ENCODE measurements around the gene EPHA5. TPM values are rescaled to one million over a fixed set of nuclear protein-coding genes. Genes with fewer than 3 reads are reported as not detected.

The EPHA5 gene
- total and polyA plus RNA-seq, 4 donors: 0.10 to 0.39 TPM; not detected in 2

DNA sequence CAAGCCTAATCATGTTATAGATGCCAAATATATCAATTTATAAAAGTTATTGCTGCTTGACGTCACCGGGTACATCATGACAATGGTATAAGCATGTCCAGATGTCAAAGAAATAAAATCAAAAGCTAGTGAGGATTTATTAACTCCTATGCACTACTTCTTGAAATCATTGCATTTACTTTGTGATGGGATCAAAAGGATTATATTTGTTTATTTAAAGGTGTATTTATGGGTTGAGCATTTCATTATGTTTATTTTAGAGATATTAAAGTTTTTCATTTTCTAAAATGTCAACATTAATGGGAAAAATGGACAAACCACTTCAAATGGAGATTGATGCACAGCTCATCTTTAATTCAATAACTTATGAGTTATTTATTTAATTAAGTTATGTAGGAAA lies 277.8 kb downstream of the EPHA5 start:
- Histone ChIP-seq H3K9me3 (ENCODE audit: control insufficient read depth, low read length) (peaks cover 2% of the 10 kb centered on the region), H3K36me3 (ENCODE audit: control insufficient read depth in 1 of 2, insufficient read depth in 2 of 2, low read length in 1 of 2) (no peaks in the 10 kb centered on the region), H3K4me1 (ENCODE audit: control insufficient read depth in 1 of 2, insufficient read depth in 2 of 2, low read length in 2 of 2) (no peaks in the 10 kb centered on the region), H3K4me3 (ENCODE audit: low read length in 2 of 2) (no peak overlapping the region), H3K27me3 (ENCODE audit: control insufficient read depth in 1 of 2, insufficient read depth in 2 of 2, low read length in 1 of 2) (no peaks in the 10 kb centered on the region), H3K27ac (ENCODE audit: low read depth in 1 of 2, low read length in 2 of 2) (no peak overlapping the region)
- intact Hi-C loops (cut with DNase I): no loop called here
- WGBS, 2 donors: 79 to 86% methylated on average over 2 of the region's 2 CpGs
- ATAC-seq (ENCODE audit: low FRiP score) (no peak), DNase-seq (no peak)

GRCh38 chr4:65391814-65392213 lies 278.5 kb downstream of the EPHA5 start:
- no peaks in the 10 kb centered on the region for H3K27me3 ChIP-seq (ENCODE audit: control insufficient read depth in 1 of 2, insufficient read depth in 2 of 2, low read length in 1 of 2)
- no peak overlapping the region for H3K27ac ChIP-seq (ENCODE audit: low read depth in 1 of 2, low read length in 2 of 2)
- no peak for DNase-seq
- no peaks in the 10 kb centered on the region for H3K36me3 ChIP-seq (ENCODE audit: control insufficient read depth in 1 of 2, insufficient read depth in 2 of 2, low read length in 1 of 2)
- H3K4me1 ChIP-seq (ENCODE audit: control insufficient read depth in 1 of 2, insufficient read depth in 2 of 2, low read length in 2 of 2): no peaks in the 10 kb centered on the region
- intact Hi-C loops (cut with DNase I): no loop called here
- 77 to 83% methylated on average over 2 of the region's 2 CpGs for WGBS, 2 donors
- H3K9me3 ChIP-seq (ENCODE audit: control insufficient read depth, low read length): no peaks in the 10 kb centered on the region
- ATAC-seq (ENCODE audit: low FRiP score): no peak
- no peak overlapping the region for H3K4me3 ChIP-seq (ENCODE audit: low read length in 2 of 2)

DNA sequence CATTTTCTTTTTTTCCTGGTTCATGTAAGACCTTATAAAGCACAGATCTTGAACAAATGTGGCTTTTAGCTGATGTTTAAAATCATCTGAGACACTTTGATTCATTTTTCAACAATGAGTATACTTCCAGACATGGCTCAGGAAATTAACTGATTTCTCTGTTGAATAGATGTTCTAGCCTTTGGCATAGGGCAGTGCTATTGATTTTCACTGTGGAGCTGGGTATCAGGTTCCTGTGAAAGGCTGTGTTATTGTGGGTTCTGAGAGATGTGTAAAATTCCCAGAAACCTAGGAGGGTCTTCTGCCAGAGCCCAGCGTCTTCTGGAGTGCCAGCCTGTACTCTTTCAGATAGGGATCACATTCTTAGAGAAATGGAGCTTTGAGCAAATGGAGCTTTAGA lies 278.9 kb downstream of the EPHA5 start:
- 58 to 65% methylated on average over 1 of the region's 1 CpG for WGBS, 2 donors
- H3K4me1 ChIP-seq (ENCODE audit: control insufficient read depth in 1 of 2, insufficient read depth in 2 of 2, low read length in 2 of 2): no peaks in the 10 kb centered on the region
- H3K36me3 ChIP-seq (ENCODE audit: control insufficient read depth in 1 of 2, insufficient read depth in 2 of 2, low read length in 1 of 2): no peaks in the 10 kb centered on the region
- ATAC-seq (ENCODE audit: low FRiP score) (no peak), DNase-seq (no peak)
- no peak overlapping the region for H3K27ac ChIP-seq (ENCODE audit: low read depth in 1 of 2, low read length in 2 of 2)
- no peak overlapping the region for H3K4me3 ChIP-seq (ENCODE audit: low read length in 2 of 2)
- intact Hi-C loops (cut with DNase I): no loop called here
- H3K27me3 ChIP-seq (ENCODE audit: control insufficient read depth in 1 of 2, insufficient read depth in 2 of 2, low read length in 1 of 2): no peaks in the 10 kb centered on the region
- no peaks in the 10 kb centered on the region for H3K9me3 ChIP-seq (ENCODE audit: control insufficient read depth, low read length)

DNA sequence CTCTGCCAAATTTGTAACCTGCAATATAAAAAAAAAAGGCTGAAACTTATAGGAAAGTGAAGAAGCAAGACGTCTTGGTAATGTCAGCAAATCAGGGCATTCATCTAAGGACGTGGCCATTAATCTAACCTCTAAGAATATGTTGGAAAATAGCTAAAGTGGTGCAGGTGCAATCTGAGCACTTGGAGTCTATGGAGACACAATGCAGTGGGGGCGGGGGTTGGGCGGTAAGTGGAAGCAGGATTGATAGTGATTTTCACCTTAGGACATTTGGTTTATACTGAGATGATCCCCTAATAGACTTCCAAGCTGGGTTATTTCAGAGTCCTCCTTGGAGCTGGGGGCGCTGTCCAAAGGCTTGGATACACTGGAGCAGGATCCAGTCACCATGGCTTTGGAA lies 283.4 kb downstream of the EPHA5 start:
- Histone ChIP-seq H3K9me3 (ENCODE audit: control insufficient read depth, low read length) (no peaks in the 10 kb centered on the region), H3K4me3 (ENCODE audit: low read length in 2 of 2) (no peak overlapping the region), H3K27ac (ENCODE audit: low read depth in 1 of 2, low read length in 2 of 2) (no peak overlapping the region), H3K36me3 (ENCODE audit: control insufficient read depth in 1 of 2, insufficient read depth in 2 of 2, low read length in 1 of 2) (no peaks in the 10 kb centered on the region), H3K27me3 (ENCODE audit: control insufficient read depth in 1 of 2, insufficient read depth in 2 of 2, low read length in 1 of 2) (no peaks in the 10 kb centered on the region), H3K4me1 (ENCODE audit: control insufficient read depth in 1 of 2, insufficient read depth in 2 of 2, low read length in 2 of 2) (no peaks in the 10 kb centered on the region)
- ATAC-seq (ENCODE audit: low FRiP score): no peak
- 80 to 86% methylated on average over 5 of the region's 5 CpGs for WGBS, 2 donors
- intact Hi-C loops (cut with DNase I): no loop called here
- DNase-seq: no peak

GRCh38 chr4:65383589-65384305 lies 286.5 kb downstream of the EPHA5 start:
- no peak for ATAC-seq (ENCODE audit: low FRiP score)
- Histone ChIP-seq H3K4me1 (ENCODE audit: control insufficient read depth in 1 of 2, insufficient read depth in 2 of 2, low read length in 2 of 2) (no peaks in the 10 kb centered on the region), H3K27ac (ENCODE audit: low read depth in 1 of 2, low read length in 2 of 2) (no peak overlapping the region), H3K9me3 (ENCODE audit: control insufficient read depth, low read length) (no peaks in the 10 kb centered on the region), H3K36me3 (ENCODE audit: control insufficient read depth in 1 of 2, insufficient read depth in 2 of 2, low read length in 1 of 2) (no peaks in the 10 kb centered on the region), H3K27me3 (ENCODE audit: control insufficient read depth in 1 of 2, insufficient read depth in 2 of 2, low read length in 1 of 2) (no peaks in the 10 kb centered on the region), H3K4me3 (ENCODE audit: low read length in 2 of 2) (no peak overlapping the region)
- 81 to 82% methylated on average over 6 of the region's 6 CpGs for WGBS, 2 donors
- intact Hi-C loops (cut with DNase I): no loop called here
- DNase-seq: no peak

- Histone ChIP-seq H3K36me3 (ENCODE audit: control insufficient read depth in 1 of 2, insufficient read depth in 2 of 2, low read length in 1 of 2) (no peaks in the 10 kb centered on the region), H3K27me3 (ENCODE audit: control insufficient read depth in 1 of 2, insufficient read depth in 2 of 2, low read length in 1 of 2) (no peaks in the 10 kb centered on the region), H3K27ac (ENCODE audit: low read depth in 1 of 2, low read length in 2 of 2) (no peak overlapping the region), H3K4me1 (ENCODE audit: control insufficient read depth in 1 of 2, insufficient read depth in 2 of 2, low read length in 2 of 2) (no peaks in the 10 kb centered on the region), H3K9me3 (ENCODE audit: control insufficient read depth, low read length) (no peaks in the 10 kb centered on the region), H3K4me3 (ENCODE audit: low read length in 2 of 2) (no peak overlapping the region)
- ATAC-seq (ENCODE audit: low FRiP score): no peak
- intact Hi-C loops (cut with DNase I): no loop called here
- no peak for DNase-seq
- 45 to 50% methylated on average over 1 of the region's 1 CpG for WGBS, 2 donors
These were observed 288.6 kb downstream of the EPHA5 start for GRCh38 chr4:65381648-65382047.

DNA sequence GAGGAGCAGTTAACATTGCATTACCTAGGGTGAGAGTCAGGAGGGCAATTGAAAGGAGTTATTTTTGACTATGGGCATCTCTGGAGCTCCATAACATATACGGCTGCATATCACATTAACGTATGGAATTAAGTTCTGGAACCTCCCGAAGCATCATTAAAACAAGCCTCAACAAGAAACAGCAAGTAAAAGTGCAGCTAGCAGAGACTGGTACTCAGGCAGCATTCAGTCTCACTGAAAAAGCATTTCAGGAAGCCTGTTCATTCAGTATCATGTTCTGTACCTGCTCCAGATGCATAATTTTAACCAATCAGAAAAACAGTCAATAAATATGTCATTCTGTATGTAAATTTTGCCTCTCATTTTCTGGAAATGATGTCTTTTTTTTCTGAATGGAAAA lies 299.6 kb downstream of the EPHA5 start:
- peaks cover 0 to 1% of the 10 kb centered on the region in 2 donors for H3K27me3 ChIP-seq (ENCODE audit: control insufficient read depth in 1 of 2, insufficient read depth in 2 of 2, low read length in 1 of 2)
- DNase-seq: no peak
- H3K36me3 ChIP-seq (ENCODE audit: control insufficient read depth in 1 of 2, insufficient read depth in 2 of 2, low read length in 1 of 2): no peaks in the 10 kb centered on the region
- no peak overlapping the region for H3K27ac ChIP-seq (ENCODE audit: low read depth in 1 of 2, low read length in 2 of 2)
- no peak overlapping the region for H3K4me3 ChIP-seq (ENCODE audit: low read length in 2 of 2)
- intact Hi-C loops (cut with DNase I): no loop called here
- ATAC-seq (ENCODE audit: low FRiP score): no peak
- H3K9me3 ChIP-seq (ENCODE audit: control insufficient read depth, low read length): no peaks in the 10 kb centered on the region
- H3K4me1 ChIP-seq (ENCODE audit: control insufficient read depth in 1 of 2, insufficient read depth in 2 of 2, low read length in 2 of 2): no peaks in the 10 kb centered on the region
- 77 to 83% methylated on average over 3 of the region's 3 CpGs for WGBS, 2 donors

DNA sequence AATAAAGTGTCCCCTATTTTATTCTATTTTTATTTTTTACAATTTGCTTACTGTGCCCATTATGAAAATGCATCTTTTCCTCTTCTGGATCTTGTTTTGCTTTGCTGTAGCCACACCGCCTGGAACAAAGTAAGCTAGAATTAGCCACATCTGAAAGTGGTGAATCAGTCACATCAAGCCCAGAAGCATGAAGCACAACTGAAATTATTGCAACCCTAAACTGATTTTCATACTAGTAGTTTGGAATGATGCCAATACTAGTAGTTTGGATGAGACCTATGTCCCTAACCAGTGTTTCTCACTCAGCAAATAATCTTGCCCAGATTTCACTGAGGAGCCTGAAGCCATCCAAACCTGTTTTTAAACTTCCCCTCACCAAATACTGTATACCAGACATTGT lies 303.0 kb downstream of the EPHA5 start:
- no peak for ATAC-seq (ENCODE audit: low FRiP score)
- H3K4me3 ChIP-seq (ENCODE audit: low read length in 2 of 2): no peak overlapping the region
- intact Hi-C loops (cut with DNase I): no loop called here

GRCh38 chr4:65358914-65359313 lies 311.4 kb downstream of the EPHA5 start:
- no peak for DNase-seq
- 85 to 87% methylated on average over 2 of the region's 2 CpGs for WGBS, 2 donors
- ATAC-seq (ENCODE audit: low FRiP score): no peak

More for the DNA sequence above, 303.0 kb downstream of the EPHA5 start:
- WGBS, 2 donors: 73 to 77% methylated on average over 1 of the region's 1 CpG
- no peaks in the 10 kb centered on the region for H3K9me3 ChIP-seq (ENCODE audit: control insufficient read depth, low read length)
- no peak overlapping the region for H3K27ac ChIP-seq (ENCODE audit: low read depth in 1 of 2, low read length in 2 of 2)
- no peaks in the 10 kb centered on the region for H3K36me3 ChIP-seq (ENCODE audit: control insufficient read depth in 1 of 2, insufficient read depth in 2 of 2, low read length in 1 of 2)
- DNase-seq: no peak
- H3K4me1 ChIP-seq (ENCODE audit: control insufficient read depth in 1 of 2, insufficient read depth in 2 of 2, low read length in 2 of 2): no peaks in the 10 kb centered on the region
- H3K27me3 ChIP-seq (ENCODE audit: control insufficient read depth in 1 of 2, insufficient read depth in 2 of 2, low read length in 1 of 2): peaks cover 0 to 1% of the 10 kb centered on the region in 2 donors

More at GRCh38 chr4:65358914-65359313, 311.4 kb downstream of the EPHA5 start:
- H3K27me3 ChIP-seq (ENCODE audit: control insufficient read depth in 1 of 2, insufficient read depth in 2 of 2, low read length in 1 of 2): peaks cover 0 to 2% of the 10 kb centered on the region in 2 donors
- H3K27ac ChIP-seq (ENCODE audit: low read depth in 1 of 2, low read length in 2 of 2): no peak overlapping the region
- intact Hi-C loops (cut with DNase I): no loop called here
- no peaks in the 10 kb centered on the region for H3K36me3 ChIP-seq (ENCODE audit: control insufficient read depth in 1 of 2, insufficient read depth in 2 of 2, low read length in 1 of 2)
- no peaks in the 10 kb centered on the region for H3K4me1 ChIP-seq (ENCODE audit: control insufficient read depth in 1 of 2, insufficient read depth in 2 of 2, low read length in 2 of 2)
- no peak overlapping the region for H3K4me3 ChIP-seq (ENCODE audit: low read length in 2 of 2)
- H3K9me3 ChIP-seq (ENCODE audit: control insufficient read depth, low read length): no peaks in the 10 kb centered on the region

All from aorta (tissue), 5 donors.